ACHN (cell line): Measurements from ENCODE around the gene PLK5.
A peak's percentile ranks its signal among the peaks of the same experiment; 100 is the strongest.

Experiments used
- DNase-seq: peaks from one replicate; pipeline ENCODE4 v3.0.0-alpha.2; 2015
- in situ Hi-C: cut with HindIII; loops from 2 replicates; pipeline ENCODE4 v1.10.0; 2017; ENCODE audit warnings: low sequenced_read_pairs, low pct_ligation_motif_present, low pct_unique_long_range_greater_than_20kb

PLK5 gene

GRCh38 chr19:1568320-1569019 lies 44.6 kb downstream of the PLK5 start, which contains the start of gene MEX3D:
Gene MEX3D (minus strand): TSS chr19:1568325. CDS start chr19:1568058, 267 bp downstream.
- in situ Hi-C loops = no loop called here
- peak; percentile 74 for DNase-seq

GRCh38 chr19:1569997-1570396 lies 46.1 kb downstream of the PLK5 start:
- no peak for DNase-seq
- in situ Hi-C loops = no loop called here

- in situ Hi-C loops = no loop called here
- DNase-seq = no peak
Observed at GRCh38 chr19:1570836-1571235, 47.0 kb downstream of the PLK5 start.

- in situ Hi-C loops = no loop called here
- no peak for DNase-seq
Observed at GRCh38 chr19:1571358-1571757, 47.5 kb downstream of the PLK5 start.

GRCh38 chr19:1572795-1573194 lies 48.9 kb downstream of the PLK5 start:
- in situ Hi-C loops = no loop called here
- no peak for DNase-seq

GRCh38 chr19:1574354-1575136 lies 50.7 kb downstream of the PLK5 start:
- DNase-seq = no peak
- in situ Hi-C loops = no loop called here

GRCh38 chr19:1575323-1576241 lies 51.7 kb downstream of the PLK5 start:
- in situ Hi-C loops = no loop called here

GRCh38 chr19:1576242-1577089 lies 52.6 kb downstream of the PLK5 start:
- in situ Hi-C loops = no loop called here
- no peak for DNase-seq

More at GRCh38 chr19:1575323-1576241, 51.7 kb downstream of the PLK5 start:
- DNase-seq = no peak

GRCh38 chr19:1577090-1577928 lies 53.4 kb downstream of the PLK5 start:
- in situ Hi-C loops = no loop called here
- no peak for DNase-seq

GRCh38 chr19:1577929-1578618 lies 54.2 kb downstream of the PLK5 start:
- DNase-seq = no peak
- in situ Hi-C loops = no loop called here

GRCh38 chr19:1579222-1579621 lies 55.3 kb downstream of the PLK5 start:
- no peak for DNase-seq
- in situ Hi-C loops = no loop called here

GRCh38 chr19:1580382-1580781 lies 56.5 kb downstream of the PLK5 start:
- in situ Hi-C loops = no loop called here
- no peak for DNase-seq

- no peak for DNase-seq
- in situ Hi-C loops = no loop called here
Observed at GRCh38 chr19:1580957-1581356, 57.1 kb downstream of the PLK5 start.

GRCh38 chr19:1582201-1582600 lies 58.3 kb downstream of the PLK5 start:
- in situ Hi-C loops = no loop called here
- no peak for DNase-seq

- no peak for DNase-seq
- in situ Hi-C loops = no loop called here
Observed at GRCh38 chr19:1584500-1585242, 60.8 kb downstream of the PLK5 start.

GRCh38 chr19:1585243-1585580 lies 61.3 kb downstream of the PLK5 start:
- no peak for DNase-seq

More at GRCh38 chr19:1585243-1585580, 61.3 kb downstream of the PLK5 start:
- in situ Hi-C loops = no loop called here
